Mucosa of stomach (tissue), 1 donor: Measurements from ENCODE around the gene PLEKHS1.
"Not testable (repeated sequence)": the region's sequence is repeated elsewhere in the genome, so short reads cannot be mapped to it uniquely, and the experiment has no call there.

Experiments
- H3K27me3 ChIP-seq: one replicate; pipeline ENCODE4 v1.7.0; 2013; ENCODE audit warnings: mild to moderate bottlenecking, low read length; ENCODE audit not compliant: control insufficient read depth, insufficient read depth
- H3K36me3 ChIP-seq: one replicate; pipeline ENCODE4 v1.7.0; 2013; ENCODE audit warnings: low read length; ENCODE audit not compliant: control insufficient read depth, insufficient read depth
- H3K4me1 ChIP-seq: one replicate; pipeline ENCODE4 v1.7.0; 2013; ENCODE audit warnings: mild to moderate bottlenecking, low read length; ENCODE audit not compliant: control insufficient read depth, insufficient read depth
- H3K4me3 ChIP-seq: one replicate; pipeline ENCODE4 v1.7.0; 2013; ENCODE audit warnings: low read length
- H3K9ac ChIP-seq: one replicate; pipeline ENCODE4 v1.7.0; 2013; ENCODE audit warnings: mild to moderate bottlenecking, low read length, moderate library complexity
- H3K9me3 ChIP-seq: one replicate; pipeline ENCODE4 v1.7.0; 2013; ENCODE audit warnings: mild to moderate bottlenecking, low read length, moderate library complexity; ENCODE audit not compliant: control insufficient read depth
- donor health status: Pancreatic carcinoma.

Gene PLEKHS1

GRCh38 chr10:113771131-113771530 lies 19.6 kb downstream of the PLEKHS1 start:
- H3K4me1 ChIP-seq, H3K4me3 ChIP-seq, H3K27me3 ChIP-seq, H3K9me3 ChIP-seq, H3K9ac ChIP-seq, H3K36me3 ChIP-seq: not testable (repeated sequence)

- no peaks in the 10 kb centered on the region for H3K4me1 ChIP-seq
- H3K9ac ChIP-seq = no peak overlapping the region
- no peaks in the 10 kb centered on the region for H3K9me3 ChIP-seq
- H3K36me3 ChIP-seq = no peaks in the 10 kb centered on the region
- no peak overlapping the region for H3K4me3 ChIP-seq
- no peaks in the 10 kb centered on the region for H3K27me3 ChIP-seq
These were observed 24.3 kb downstream of the PLEKHS1 start for GRCh38 chr10:113775686-113776294.

- Histone ChIP-seq H3K9ac (no peak overlapping the region), H3K9me3 (no peaks in the 10 kb centered on the region), H3K36me3 (no peaks in the 10 kb centered on the region), H3K4me3 (no peak overlapping the region), H3K27me3 (no peaks in the 10 kb centered on the region), H3K4me1 (no peaks in the 10 kb centered on the region)
These were observed 25.1 kb downstream of the PLEKHS1 start for GRCh38 chr10:113776553-113776952.

- no peak overlapping the region for H3K9ac ChIP-seq
- no peaks in the 10 kb centered on the region for H3K9me3 ChIP-seq
- no peaks in the 10 kb centered on the region for H3K36me3 ChIP-seq
- H3K4me1 ChIP-seq = no peaks in the 10 kb centered on the region
- H3K4me3 ChIP-seq = no peak overlapping the region
- no peaks in the 10 kb centered on the region for H3K27me3 ChIP-seq
These were observed 29.3 kb downstream of the PLEKHS1 start for GRCh38 chr10:113780681-113781250.

- no peaks in the 10 kb centered on the region for H3K4me1 ChIP-seq
These were observed 30.9 kb downstream of the PLEKHS1 start for GRCh38 chr10:113782367-113782766.

GRCh38 chr10:113782986-113783704 lies 31.7 kb downstream of the PLEKHS1 start:
- no peaks in the 10 kb centered on the region for H3K9me3 ChIP-seq
- H3K4me1 ChIP-seq = no peaks in the 10 kb centered on the region
- no peak overlapping the region for H3K4me3 ChIP-seq
- no peaks in the 10 kb centered on the region for H3K36me3 ChIP-seq
- no peaks in the 10 kb centered on the region for H3K27me3 ChIP-seq
- no peak overlapping the region for H3K9ac ChIP-seq

More at GRCh38 chr10:113782367-113782766, 30.9 kb downstream of the PLEKHS1 start:
- Histone ChIP-seq H3K36me3 (no peaks in the 10 kb centered on the region), H3K9me3 (no peaks in the 10 kb centered on the region), H3K27me3 (no peaks in the 10 kb centered on the region), H3K9ac (no peak overlapping the region), H3K4me3 (no peak overlapping the region)

GRCh38 chr10:113788604-113789083 lies 37.2 kb downstream of the PLEKHS1 start:
- Histone ChIP-seq H3K9ac (no peak overlapping the region), H3K36me3 (no peaks in the 10 kb centered on the region), H3K4me1 (peaks cover 4% of the 10 kb centered on the region), H3K27me3 (no peaks in the 10 kb centered on the region), H3K9me3 (no peaks in the 10 kb centered on the region), H3K4me3 (no peak overlapping the region)

- peaks cover 4% of the 10 kb centered on the region for H3K4me1 ChIP-seq
- H3K27me3 ChIP-seq = no peaks in the 10 kb centered on the region
- H3K36me3 ChIP-seq = no peaks in the 10 kb centered on the region
- no peak overlapping the region for H3K4me3 ChIP-seq
- no peaks in the 10 kb centered on the region for H3K9me3 ChIP-seq
- no peak overlapping the region for H3K9ac ChIP-seq
These were observed 40.2 kb downstream of the PLEKHS1 start for GRCh38 chr10:113791691-113792090.

- H3K27me3 ChIP-seq = no peaks in the 10 kb centered on the region
- no peak overlapping the region for H3K4me3 ChIP-seq
- no peak overlapping the region for H3K9ac ChIP-seq
- no peaks in the 10 kb centered on the region for H3K4me1 ChIP-seq
- H3K9me3 ChIP-seq = no peaks in the 10 kb centered on the region
- no peaks in the 10 kb centered on the region for H3K36me3 ChIP-seq
These were observed 50.1 kb downstream of the PLEKHS1 start for GRCh38 chr10:113801569-113801968.

GRCh38 chr10:113802997-113803396 lies 51.5 kb downstream of the PLEKHS1 start:
- H3K9ac ChIP-seq = no peak overlapping the region
- H3K9me3 ChIP-seq = no peaks in the 10 kb centered on the region
- no peaks in the 10 kb centered on the region for H3K27me3 ChIP-seq
- H3K36me3 ChIP-seq = no peaks in the 10 kb centered on the region
- no peak overlapping the region for H3K4me3 ChIP-seq
- no peaks in the 10 kb centered on the region for H3K4me1 ChIP-seq

- Histone ChIP-seq H3K9me3 (no peaks in the 10 kb centered on the region), H3K27me3 (no peaks in the 10 kb centered on the region), H3K36me3 (no peaks in the 10 kb centered on the region), H3K4me3 (no peak overlapping the region), H3K4me1 (no peaks in the 10 kb centered on the region), H3K9ac (no peak overlapping the region)
These were observed 55.0 kb downstream of the PLEKHS1 start for GRCh38 chr10:113806503-113806902.

- Histone ChIP-seq H3K36me3 (no peaks in the 10 kb centered on the region), H3K27me3 (no peaks in the 10 kb centered on the region), H3K4me1 (no peaks in the 10 kb centered on the region), H3K9me3 (no peaks in the 10 kb centered on the region), H3K9ac (no peak overlapping the region), H3K4me3 (no peak overlapping the region)
These were observed 56.7 kb downstream of the PLEKHS1 start for GRCh38 chr10:113808168-113808567.
